HK-2 (cell line): ENCODE results near the gene SCN1B.
"Not testable (repeated sequence)": the region's sequence is repeated elsewhere in the genome, so short reads cannot be mapped to it uniquely, and the experiment has no call there.

Experiments
- DNase-seq: peaks from one replicate; pipeline ENCODE4 v3.0.0-alpha.2; 2018; ENCODE audit not compliant: unreplicated experiment

Gene SCN1B

DNA sequence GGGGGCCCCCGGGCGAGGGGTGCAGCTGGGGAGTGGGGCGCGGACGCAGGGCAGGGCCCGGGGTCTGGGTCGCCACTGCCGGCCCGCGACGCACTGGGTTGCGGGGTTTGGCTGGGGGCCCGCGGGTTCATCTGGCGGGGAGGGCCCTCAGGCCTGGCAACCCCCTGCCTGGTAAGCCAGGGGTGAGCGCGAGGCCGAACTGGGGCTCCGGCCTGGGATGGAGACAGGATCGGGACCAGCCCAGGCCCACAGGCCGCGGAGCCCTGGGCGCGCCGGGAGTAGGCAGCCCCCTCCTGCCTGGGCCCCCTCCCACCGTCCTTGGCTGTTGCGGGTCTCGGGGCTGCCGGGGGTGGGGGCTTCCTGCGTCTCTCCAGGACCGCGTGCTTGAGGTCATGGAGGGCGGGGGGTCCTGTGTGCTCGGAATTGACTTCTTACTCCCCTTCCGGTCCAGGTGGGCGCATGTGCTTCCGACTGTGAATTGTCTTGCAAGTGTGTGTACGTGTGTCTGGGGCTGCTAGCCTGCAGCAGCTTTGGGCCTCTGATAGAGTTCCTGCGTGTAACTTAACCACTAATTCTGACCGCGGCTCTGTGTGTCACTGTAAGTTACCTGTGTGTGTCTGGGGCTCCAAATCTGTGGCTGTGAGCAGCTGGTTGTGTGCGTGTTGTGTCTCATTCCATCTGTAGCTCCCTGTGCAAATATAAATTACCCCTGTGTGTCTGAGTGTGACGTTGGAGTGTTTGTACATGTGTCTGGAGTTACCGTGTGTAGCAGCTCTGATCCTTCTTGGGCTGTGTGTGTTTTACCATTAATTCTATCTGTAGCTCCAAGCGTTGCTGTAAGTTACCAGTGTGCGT, 29.4 kb upstream of the SCN1B start:
- peak; percentile 44 for DNase-seq

DNA sequence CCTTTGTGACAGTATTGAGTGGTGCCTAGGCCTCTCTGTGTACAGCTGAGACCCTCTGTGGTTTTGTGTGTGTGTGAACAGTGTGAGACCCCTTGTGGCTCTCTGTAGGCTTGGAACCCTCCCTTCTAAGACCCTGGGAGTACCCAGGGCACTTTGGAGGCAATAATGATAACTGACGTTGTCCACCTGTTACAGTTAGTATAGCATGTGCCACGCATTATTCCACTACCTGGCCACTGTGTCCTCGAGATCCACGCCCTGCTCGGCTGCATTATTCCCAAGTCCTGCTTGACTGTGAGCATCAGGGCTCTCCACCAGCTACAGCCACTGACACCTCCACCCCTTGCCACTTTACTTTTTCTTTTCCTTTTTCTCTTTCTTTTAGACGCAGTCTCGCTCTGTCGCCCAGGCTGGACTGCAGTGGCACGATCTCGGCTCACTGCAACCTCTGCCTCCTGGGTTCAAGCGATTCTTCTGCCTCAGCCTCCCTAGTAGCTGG, 28.2 kb upstream of the SCN1B start:
- DNase-seq: no peak

DNA sequence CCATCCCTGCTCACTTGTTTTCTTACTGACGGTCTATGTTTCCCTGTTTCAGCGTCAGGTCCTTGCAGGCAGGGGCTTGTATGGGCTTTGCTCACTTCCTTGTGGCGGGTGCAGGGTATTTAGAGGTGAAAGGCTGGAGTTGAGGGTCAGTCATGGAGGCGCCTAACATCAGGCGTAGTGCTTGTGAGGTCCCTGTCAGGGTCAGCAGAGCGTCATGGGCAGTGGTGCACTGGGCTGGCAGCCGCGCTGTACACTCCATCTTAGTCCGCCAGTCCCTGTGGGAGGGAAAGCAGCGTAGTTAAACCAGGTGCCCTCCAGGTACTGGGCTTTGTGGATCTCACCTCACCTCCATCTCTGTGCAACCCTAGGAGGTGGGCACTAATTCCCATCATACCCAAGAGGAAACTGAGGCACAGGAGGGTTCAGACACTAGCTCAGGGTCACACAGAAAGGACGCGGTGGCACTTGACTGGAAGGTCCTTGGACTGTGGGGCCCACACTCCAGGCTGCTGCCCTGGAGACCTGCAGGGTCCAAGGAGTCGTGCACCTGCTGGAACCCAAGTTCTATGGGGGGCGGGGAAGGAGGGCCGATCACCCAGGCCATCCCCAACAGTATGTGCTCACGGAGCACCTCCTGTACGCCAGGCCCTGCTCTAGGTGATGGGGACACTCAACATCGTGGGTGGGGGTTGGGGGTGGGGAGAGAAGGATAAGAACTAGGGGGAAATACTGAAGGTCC, 25.6 kb upstream of the SCN1B start:
- DNase-seq: no peak

DNA sequence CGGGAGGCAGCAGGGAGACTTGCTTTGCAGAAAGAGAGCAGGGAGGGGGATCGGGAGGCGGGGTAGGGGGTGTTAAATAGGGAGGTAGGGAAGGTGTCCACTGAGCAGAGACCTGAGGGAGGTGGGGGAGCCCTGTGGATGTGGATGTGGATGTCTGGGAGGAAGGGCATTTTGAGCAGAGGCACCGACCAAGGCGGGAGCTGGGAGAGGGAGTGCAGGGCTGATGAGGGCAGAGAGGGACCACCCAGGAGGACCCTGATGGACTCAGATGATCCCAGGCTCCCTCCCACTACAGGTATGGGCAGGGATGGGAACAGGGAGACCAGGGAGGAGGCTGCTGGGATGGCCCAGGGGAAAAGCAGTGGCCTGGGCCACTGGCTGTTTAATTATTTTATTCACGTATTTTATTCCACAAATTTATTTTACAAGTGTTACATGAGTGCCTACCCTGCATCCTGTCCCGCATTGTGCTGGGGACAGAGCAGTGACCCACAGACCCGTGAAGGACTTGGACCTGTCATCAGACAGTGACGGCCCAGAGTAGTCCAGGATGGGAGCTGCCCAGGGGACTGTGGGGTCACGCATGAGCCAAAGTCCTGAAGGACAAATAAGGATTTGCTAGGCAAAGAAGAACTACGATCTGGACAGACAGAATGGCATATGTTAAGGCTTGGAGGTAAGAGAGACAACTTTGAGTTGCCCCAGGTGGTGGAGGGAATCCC, 24.9 kb upstream of the SCN1B start:
- no peak for DNase-seq

DNA sequence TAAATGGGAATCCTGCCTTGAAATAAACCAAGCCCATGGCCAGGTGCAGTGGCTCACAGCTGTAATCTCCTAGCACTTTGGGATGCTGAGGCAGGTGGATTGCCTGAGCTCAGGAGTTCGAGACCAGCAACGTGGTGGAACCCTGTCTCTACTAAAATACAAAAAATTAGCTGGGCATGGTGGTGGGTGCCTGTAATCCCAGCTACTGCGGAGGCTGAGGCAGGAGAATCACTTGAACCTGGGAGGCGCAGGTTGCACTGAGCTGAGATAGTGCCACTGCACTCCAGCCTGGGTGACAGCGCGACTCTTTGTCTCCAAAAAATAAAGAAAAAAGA, 24.3 kb upstream of the SCN1B start:
- DNase-seq: not testable (repeated sequence)

DNA sequence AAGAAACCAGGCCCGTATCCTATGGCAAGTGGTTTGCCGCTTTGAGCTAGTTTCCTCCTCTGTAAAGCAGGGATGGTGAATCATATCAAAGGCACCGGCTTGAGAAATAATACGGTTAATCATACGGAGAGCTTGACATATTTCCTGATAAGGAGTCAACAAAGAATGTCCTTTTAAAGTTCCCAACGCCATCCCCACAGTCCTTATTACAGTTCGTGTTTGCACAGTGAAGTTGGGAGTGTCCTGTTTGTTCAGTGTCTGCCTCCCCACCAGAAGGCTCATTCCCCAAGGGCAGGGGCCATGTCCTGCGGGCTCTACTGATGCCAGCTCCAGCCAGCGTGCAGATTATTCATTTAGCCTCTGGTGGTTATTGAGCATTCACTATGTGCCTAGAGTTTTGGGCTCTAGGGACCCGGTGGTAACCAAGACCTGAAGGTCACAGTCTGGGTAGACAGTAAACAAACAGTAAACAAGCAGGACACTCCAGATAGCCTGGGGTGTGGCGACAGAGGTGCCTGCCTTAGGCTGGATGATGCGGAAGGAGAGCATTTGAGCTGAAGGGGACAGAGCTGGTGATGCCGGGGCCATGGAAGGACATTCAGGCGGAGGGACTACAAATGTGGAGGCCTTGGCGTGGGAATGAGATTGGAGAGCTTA, 23.8 kb upstream of the SCN1B start:
- no peak for DNase-seq

DNA sequence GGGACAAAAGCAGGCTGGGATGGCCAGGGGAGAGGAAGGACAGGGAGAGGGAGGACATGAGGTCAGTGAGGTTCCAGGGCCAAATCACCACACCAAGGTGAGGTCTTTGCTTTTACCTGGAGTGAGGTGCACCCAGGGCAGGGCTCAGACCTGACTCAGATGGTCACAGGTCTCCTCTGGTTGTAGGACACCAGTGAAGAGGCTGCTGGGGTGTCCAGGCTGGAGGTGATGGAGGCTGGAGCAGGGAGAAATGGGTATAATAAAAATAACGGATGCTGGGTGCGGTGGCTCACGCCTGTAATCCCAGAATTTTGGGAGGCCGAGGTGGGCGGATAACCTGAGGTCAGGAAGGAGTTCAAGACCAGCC, 23.3 kb upstream of the SCN1B start:
- DNase-seq: no peak

DNA sequence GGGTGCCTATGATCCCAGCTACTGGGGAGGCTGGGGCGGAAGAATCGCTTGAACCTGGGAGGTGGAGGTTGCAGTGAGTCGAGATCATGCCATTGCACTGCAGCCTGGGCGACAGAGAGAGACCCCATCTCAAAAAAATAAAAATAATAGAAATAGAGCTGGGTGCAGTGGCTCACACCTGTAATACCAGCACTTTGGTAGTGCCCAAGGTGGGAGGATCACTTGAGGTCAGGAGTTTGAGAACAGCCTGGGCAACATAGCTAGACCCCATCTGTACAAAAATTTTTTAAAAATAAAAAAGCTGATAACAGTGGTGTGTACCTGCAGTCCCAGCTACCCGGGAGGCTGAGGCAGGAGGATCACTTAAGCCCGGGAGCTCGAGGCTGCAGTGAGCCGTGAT, 22.8 kb upstream of the SCN1B start:
- not testable (repeated sequence) for DNase-seq

DNA sequence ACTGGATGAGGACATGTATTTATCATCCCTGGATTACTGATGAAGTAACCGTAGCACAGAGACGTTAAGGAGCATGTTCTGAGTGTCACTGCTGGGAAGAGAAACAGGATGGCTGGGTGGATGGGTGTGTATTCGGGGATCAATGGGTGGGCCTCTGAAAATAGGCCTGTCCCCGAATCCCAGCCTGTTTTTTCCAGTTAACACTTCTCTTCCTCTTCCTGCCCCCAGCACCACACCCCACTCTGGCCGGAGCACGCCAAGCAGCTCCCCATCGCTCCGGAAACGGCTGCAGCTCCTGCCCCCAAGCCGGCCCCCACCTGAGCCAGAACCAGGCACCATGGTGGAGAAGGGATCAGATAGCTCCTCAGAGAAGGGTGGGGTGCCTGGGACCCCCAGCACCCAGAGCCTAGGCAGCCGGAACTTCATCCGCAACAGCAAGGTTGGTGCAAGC, 21.4 kb upstream of the SCN1B start:
- no peak for DNase-seq

DNA sequence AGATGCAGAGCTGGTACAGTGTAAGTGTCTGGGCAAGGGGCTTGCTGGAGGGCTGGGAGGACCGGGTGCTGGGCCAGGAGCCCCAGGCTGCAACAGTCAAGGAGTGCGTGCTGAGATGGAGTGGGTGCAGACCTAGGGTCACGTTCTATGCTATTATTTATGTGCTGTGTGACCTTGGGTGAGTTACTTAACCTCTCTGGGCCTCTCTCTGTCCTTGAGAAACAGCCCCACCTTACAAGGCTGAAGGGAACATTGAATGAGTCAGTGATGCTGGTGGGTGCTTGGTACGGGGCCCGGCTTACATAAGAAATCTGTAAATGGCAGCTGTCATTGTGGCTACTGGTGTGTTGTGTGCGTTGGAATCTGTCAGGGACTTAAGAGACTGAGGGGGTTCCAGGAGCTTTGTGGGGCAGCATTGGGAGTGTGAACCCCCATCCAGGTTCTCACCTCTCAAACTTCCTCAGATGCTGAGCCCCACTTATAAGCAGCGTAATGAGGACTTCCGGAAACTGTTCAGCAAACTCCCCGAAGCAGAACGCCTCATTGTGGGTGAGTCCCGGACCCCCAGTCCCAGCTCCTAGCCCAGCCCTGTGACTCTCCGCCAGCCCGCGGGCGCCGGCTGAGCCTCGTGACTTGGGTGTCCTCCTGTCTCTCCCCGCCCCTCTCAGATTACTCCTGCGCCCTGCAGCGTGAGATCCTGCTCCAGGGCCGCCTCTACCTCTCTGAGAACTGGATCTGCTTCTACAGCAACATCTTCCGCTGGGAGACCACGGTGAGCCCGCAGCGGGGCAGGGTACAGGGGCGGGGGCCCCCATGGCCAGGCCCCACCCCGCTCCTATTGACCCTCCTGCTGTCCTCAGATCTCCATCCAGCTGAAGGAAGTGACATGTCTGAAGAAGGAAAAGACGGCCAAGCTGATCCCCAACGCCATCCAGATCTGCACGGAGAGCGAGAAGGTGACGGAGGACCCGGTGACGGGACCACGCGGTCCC, 20.6 kb upstream of the SCN1B start:
- no peak for DNase-seq

DNA sequence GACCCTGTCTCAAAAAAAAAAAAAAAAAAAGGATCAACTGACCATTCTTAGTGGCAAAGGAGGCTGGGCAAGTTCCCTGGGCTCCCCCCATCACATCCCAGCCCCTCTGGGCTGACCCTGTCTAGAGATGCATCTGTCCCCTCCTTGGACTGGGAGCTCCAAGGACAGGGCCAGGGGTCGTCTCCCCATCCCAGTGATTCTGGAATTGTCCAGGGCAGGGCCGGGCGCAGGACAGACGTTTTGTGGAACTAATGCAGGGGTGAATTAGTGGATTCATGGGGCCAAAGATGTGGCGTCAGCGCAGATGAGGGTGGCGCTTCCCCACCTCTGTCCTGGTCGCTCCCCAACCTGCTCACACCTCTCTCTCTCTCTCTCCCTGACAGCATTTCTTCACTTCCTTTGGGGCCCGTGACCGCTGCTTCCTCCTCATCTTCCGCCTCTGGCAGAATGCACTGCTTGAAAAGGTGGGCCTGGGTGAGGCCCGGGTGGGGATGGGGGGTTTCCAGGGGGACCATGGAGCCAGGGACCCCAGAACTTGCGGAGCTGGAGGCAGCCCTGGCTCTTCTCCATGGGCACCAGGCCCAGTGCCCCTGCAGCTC, 19.1 kb upstream of the SCN1B start:
- no peak for DNase-seq

DNA sequence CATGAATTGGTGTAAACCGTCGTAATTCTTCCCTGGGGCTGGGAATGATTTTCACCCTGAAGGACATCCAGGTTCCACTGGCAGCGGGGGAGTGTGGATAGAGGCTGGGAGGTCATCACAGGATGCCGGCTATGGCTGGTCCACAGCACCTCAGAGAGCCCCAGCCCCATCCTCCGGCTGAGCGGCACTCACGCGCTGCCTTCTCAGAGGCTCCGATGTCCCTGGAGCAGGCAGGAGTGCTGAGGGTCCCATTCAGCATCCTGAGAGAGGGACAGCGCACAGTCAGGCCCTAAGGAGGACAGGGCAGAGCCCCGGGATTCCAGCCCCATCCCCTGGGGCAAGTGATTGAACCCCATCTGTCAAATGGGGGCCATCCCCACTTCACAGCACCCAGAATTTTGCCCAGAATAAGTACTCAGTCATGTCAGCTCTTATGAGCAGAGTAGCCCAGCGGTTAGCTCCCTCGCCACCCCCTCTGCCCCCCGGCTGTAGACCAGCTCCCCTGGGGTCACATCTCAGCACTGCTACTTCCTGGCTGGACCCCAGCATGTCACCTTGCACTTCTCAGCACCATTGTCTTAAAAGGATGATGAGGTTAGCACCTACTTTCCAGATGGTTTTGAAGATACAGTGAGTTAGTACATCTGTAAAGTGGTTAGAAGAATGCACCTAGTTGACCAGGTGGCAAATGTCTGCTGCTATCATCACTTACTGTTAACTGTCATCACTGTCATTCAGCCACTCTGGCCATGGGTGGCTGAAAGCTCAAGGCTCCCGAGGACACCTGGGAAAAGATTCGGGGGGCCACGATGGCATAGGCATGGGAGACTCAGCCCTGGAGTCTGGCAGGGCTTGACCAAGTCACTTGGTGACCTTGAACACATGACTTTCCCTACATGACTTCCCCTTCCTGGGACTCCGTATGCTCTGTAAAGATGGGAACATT, 18.3 kb upstream of the SCN1B start:
- no peak for DNase-seq

DNA sequence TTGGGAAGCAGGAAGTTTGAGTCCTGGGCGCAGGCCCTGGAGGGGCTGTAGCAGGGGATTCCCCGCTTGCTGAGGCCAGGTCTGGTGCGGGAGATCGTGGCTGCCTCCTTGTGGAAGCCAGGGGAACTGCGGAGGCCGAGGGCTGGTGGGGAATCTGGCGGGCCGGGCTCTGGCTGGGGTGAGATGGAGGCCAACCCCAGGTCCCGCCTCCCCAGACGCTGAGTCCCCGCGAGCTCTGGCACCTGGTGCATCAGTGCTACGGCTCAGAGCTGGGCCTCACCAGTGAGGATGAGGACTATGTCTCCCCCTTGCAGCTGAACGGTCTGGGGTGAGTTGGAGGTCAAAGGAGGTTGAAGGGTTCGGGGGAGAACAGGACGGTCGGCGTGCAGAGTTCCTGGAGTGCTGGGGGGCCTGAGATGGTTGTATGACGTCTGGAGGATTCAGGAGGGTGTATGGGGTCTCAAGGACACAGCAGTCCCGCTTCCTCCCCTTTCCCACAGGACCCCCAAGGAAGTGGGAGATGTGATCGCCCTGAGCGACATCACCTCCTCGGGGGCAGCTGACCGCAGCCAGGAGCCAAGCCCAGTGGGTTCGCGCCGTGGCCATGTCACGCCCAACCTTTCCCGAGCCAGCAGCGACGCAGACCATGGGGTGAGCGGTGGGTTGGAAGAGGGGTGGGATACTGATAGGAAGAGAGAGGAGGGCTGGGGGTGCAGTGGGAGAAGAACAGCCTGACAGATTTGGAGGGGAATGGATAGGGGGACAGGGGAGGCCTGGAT, 17.0 kb upstream of the SCN1B start:
- DNase-seq: peak; percentile 64

DNA sequence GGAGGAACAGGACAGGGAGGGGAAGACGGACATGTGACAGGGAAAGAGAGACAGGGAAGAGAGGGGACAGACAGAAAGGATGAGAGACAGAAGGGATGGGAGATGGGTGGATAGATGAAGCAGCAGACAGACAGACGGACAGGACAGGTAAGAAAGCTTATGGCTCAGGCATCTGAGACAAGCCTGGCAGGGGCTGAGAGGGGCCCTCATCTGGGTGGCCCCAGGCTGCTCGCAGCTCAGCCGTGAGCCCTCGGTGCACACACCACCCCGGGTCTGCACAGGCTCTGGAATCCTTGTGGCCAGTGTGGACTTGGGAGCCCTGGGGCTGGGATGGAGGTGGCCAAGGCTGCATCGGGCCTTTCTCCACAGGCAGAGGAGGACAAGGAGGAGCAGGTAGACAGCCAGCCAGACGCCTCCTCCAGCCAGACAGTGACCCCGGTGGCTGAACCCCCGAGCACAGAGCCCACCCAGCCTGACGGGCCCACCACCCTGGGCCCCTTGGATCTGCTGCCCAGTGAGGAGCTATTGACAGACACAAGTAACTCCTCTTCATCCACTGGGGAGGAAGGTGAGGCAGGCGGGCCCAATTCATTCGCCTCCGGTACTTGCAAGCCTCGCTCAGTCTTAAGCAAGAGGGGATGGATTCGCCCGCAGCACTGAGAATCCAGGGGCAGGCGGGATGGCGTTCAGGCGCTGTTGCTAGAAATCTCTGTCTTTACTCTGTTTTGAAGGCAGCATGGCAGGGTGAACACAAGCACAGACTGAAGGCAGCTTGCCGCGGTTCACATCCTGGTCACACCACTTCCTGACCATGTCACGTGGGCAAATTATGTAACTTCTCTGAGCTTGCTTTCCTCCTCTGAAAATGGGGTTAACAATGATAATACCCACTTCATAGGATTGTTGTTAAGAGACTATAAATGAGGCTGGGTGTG, 16.2 kb upstream of the SCN1B start:
- no peak for DNase-seq

DNA sequence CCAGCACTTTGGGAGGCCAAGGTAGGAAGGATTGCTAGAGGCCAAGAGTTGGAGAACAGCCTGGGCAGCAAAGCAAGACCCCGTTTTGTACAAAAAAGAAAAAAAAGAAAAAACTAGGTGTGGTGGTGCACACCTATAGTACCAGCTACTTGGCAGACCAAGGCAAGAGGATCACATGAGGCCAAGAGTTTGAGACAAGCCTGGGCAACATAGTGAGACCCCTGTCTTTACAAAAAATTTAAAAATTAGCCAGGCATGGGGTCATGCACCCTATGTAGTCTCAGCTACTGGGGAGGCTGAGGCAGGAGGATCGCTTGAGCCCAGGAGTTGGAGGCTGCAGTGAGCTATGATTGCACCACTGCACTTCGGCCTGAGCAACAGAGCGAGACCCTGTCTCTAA, 15.5 kb upstream of the SCN1B start:
- not testable (repeated sequence) for DNase-seq

DNA sequence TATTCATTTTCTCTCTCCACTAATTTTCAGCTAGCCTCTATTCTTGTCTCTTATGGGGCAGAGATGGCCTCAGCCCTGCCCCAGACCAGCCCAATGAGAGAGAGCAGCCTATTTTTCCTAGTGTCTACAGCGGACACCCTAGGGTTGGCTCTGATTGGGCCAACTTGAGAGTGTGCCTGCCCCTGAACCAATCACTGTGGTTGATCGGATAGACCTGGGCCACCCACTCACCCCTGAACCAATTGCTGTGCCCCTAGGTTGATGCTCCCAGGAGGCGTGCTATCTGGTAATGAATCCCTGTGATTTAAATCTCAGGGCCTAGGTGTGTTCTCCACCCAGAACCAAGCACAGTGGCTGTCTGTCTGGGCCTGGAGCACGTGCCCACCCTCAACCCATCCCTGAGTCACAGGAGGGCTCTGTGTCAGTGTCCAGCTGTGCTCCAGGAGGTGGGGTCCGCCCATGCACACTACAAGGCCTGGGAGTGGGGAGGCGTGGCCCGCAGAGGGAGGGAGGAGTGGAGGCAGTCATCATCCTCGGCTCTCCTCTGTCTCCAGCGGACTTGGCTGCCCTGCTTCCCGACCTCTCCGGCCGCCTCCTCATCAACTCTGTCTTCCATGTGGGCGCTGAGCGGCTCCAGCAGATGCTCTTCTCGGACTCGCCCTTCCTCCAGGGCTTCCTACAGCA, 14.9 kb upstream of the SCN1B start:
- no peak for DNase-seq

DNA sequence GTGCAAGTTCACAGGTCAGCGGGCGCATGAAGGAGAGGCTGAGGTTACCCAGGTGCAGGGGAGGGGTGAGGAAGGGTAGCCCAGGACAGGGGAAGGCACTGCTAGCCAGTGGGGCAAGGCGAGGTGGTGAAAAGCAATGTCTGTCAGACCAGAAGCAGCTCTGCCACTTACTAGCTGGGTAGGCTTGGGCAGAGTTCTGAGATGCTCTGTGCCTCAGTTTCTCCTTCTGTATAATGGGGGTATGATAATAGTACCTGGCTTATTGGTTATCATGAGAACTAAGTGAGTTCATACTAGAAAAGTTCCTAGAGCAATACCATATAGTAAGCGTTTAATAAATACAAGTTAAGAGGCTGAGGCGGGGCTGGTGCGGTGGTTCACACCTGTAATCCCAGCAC, 14.3 kb upstream of the SCN1B start:
- no peak for DNase-seq
